ENCODE measurements around the gene MYL5.
"Not testable (repeated sequence)": the region's sequence is repeated elsewhere in the genome, so short reads cannot be mapped to it uniquely, and the experiment has no call there.

MYL5 gene

GRCh38 chr4:687048-687970 is 13.0 kb downstream of the MYL5 start:
- no peak for DNase-seq

DNA sequence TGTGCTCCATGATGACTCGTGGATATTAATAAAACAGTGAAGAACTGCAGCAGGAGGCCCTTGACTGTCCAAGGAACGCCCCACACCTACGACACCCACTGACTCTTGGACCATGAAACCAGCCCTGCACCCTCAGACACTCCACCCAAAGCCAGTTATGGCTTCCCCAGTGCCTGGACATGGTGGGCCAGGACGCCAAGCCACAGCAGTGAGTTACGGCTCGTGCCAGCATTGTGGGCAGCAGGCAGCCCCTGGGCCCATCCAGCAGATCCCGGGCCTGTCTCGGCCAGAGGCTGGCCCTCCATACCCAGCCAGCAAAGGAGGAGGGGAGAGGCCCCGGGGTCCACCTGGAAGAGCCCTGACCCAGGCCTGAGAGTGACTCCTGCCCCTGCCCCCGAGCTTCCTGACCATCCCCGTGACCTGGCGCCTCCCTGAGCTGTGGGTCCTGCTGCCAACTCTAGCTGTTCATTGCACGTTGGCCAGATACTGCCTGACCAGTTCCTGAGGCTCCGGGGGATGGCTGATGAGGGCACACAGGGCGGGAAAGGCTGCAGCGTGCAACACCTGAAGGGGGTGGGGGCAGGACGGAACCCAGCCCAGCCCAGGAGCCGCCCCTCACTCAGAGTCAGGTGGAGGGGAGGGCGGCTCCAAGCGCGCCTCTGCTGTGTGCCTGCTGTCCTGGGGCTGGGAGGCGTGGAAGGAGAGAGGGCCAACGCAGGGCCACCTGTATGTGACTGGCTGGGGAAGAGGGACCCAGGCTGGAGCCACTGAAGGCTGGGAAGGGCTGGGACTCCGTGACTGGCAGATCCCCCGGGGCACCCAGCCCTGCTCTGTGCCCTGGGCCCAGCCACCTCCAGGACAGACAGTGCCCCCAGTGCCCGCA is 13.9 kb downstream of the MYL5 start:
- no peak for DNase-seq

DNA sequence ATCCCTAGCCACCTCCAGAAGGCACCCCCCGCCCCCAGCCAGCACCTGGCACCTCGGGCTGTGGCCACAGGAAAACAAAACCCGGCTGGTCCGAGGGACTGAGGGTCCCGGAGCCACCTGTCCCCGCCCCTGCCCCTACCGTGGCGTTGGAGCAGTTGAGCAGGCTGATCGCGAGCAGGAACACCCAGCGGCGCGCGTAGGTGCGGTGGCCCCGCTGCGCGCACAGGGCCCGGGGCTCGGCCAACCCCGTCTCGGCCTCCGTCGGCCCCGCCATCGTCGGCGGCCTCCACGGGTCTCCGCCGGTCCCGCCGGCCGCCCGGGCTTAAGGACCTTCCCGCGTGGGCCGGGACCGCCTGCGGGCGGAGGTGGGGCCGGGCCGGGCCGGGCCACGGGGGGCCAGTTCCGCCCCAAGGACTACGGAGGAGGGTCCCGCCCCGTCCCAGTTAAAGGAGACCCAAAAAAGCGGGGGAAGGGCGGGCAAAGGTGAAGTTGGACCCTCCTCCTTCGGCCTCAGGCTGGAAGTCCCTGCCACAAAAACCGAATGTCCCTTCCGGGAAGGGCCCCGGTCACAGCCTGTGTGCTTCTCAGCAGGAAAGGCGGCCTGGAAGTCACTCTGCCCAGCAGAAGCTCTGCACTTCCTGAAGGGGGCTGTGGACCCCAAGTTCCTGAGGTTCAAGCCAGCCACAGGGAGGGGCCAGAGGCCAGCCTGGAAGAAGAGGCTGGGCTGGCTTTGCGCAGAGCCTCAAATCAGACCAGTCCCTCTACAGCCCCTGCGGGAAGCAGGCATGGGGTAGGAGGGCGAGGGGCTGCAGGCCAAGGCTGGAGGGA is 14.7 kb downstream of the MYL5 start, which contains the start of gene SLC49A3:
TSS of gene SLC49A3 (minus strand) at position 298 of the 828 bp plus-strand sequence. CDS start at position 274, 24 bp downstream.
- no peak for DNase-seq

- no peak for DNase-seq
Measured at GRCh38 chr4:689723-690122, 15.4 kb downstream of the MYL5 start.

GRCh38 chr4:692771-693554 is 18.6 kb downstream of the MYL5 start:
- no peak for DNase-seq

GRCh38 chr4:694341-694940 is 20.1 kb downstream of the MYL5 start:
- DNase-seq: not testable (repeated sequence)

DNA sequence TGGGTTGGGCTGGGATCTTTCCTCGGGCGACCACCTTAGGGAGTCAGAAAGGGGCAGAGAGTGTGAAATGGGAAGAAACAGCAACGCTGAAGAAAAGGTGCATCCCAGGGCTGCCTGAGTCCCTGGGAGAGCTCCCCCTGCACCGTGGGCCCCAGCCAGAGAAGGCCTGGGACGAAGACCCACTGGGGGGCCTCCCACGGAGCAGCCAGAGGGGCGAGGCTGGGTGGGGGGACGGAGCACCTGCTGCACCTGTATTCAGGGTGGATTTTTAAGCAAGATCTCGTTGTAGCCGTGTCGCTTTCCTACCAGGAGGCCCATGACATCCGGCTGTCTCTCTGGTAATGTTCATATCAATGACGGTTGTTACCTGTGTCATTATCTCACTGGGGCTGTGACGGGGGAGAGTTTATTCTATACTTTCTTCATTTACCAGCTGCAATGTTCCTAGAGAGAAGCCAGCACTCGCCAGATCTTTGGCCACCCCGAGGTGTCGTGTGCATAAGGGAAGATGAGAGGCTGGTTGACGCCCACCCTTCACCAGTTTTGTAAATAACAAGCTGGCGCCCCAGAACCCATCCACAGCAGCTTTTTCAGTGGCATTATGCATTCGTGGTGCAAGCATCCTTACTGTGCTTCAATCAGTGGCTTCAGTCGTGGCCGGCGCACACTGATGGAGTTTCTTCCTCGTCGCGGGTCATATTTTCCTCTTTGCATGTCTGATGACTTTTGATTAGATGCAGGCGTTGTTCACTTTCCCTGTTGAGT is 25.7 kb downstream of the MYL5 start:
- DNase-seq: no peak

DNA sequence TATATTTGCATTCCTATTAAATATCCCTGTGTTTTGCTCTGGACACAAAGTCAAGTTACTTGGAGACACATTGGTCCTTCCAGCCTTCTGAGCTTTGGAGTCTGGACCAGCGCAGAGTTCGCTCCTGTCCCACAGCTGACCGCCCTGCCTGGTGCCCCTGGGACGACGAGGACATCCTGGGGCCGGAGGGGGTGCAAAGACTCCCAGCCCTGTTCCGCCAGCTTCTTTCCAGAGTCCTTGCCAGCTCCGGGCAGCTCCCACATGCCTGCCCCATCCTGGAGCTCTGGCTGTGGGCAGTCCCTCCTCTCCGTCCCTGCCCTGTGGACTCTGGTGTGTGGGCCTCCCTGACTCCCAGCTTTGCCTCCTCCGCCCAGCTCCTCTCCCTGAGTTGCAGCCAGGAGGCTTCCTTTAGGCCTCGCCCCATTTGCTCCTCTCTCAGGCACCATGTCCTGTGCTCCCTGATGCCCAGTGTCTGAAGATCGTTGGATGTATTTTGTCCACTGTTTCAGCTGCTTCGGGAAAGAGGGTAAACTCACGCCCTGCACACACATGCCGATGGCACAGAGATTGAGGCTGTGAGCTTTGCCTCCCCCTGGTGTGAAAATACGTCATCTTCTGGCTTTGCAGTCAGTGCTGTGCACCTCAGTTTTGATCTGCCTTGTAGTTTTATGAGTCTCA is 26.4 kb downstream of the MYL5 start:
- DNase-seq: no peak

- DNase-seq: no peak
Measured at GRCh38 chr4:702618-703048, 28.3 kb downstream of the MYL5 start.

DNA sequence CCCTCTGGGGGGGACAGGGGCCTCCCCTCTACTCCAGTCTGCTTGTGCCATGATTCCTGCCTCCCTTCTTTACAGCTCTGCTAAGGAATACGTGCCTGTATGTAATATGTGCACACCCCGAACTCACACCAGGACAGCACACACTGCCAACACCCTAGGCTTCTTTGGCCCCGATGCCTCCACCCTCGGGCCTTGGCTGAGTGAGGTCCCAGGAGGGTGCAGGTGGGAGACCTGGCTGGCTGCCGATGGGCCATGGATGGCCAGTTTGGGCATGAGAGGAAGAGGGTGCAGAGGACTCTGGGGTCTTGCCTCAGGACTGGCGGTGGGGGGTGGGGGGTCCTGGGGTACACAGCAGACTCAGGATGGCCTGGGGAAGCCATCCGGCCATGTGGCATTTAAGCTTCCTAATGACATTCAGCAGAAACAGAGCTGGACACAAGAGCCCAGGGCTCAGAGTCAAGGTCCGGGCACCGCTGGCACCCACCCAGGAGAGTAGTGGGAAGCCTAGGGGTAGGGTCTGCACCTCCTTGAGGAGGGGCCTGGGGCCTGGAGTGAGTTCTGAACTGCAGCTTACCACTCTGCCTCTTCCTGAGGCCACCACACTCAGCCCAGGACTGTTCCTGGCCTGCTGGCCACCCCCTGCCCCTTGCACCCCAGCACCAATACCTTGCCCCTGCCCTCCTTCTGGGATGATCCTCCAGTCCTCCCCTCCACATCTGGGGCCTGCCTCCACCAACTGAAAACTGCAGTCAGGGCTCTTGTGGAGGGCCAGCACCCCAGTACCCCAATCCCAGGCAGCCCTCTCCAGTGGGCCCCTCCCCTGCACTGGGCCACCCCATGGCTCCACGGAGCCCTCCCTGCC is 29.2 kb downstream of the MYL5 start:
- DNase-seq: no peak

GRCh38 chr4:704198-704891 is 30.0 kb downstream of the MYL5 start:
- no peak for DNase-seq

DNA sequence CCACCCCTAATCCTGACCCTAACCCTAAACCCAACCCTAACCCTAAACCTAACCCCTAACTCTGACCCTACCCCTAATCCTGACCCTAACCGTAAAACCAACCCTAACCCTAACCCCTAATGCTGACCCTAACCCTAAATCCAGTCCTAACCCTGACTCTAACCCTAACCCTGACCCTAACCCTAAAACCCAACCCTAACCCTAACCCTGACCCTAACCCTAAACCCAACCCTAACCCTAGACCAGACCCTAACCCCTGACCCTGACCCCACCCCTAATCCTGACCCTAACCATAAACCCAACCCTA is 30.6 kb downstream of the MYL5 start:
- no peak for DNase-seq

GRCh38 chr4:705278-706082 is 31.1 kb downstream of the MYL5 start, which contains the start of gene PCGF3:
PCGF3 (plus strand) TSS chr4:705832; CDS start chr4:733681, 27,849 bp downstream.
- DNase-seq: peak; percentile 98

DNA sequence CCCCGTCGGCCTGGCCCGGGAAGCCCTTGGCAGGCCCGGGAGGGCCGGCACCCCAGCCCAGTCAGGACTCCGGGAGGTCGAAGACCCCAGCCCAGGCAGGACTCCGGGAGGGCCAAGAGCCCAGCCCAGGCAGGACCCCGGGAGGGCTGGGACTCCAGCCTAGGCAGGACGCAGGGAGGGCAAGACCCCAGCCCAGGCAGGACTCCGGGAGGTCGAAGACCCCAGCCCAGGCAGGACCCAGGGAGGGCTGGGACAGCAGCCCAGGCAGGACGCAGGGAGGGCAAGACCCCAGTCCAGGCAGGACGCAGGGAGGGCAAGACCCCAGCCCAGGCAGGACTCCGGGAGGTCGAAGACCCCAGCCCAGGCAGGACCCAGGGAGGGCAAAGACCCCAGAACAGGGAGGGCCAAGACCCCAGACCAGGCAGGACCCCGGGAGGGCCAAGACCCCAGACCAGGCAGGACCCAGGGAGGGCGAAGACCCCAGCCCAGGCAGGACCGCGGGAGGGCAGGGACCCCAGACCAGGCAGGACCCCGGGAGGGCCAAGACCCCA is 31.8 kb downstream of the MYL5 start:
- not testable (repeated sequence) for DNase-seq

- DNase-seq: no peak
Measured at GRCh38 chr4:706834-707598, 32.7 kb downstream of the MYL5 start.

GRCh38 chr4:707929-708630 is 33.7 kb downstream of the MYL5 start:
- DNase-seq: no peak
